Liver (tissue), 9 donors: ENCODE data around the gene MINK1. TPM values are rescaled to one million over a fixed set of nuclear protein-coding genes. Genes with fewer than 3 reads are reported as not detected.

Experiments
- DNase-seq: peaks from one replicate; pipeline ENCODE4 v3.0.0-alpha.2; 2017; ENCODE audit warnings: low spot score
- H3K27ac ChIP-seq, 2 donors: one replicate each; pipeline ENCODE4 v1.7.0; 2013; ENCODE audit warnings: inconsistent platforms in 2 of 2, low read length in 2 of 2, control low read depth in 1 of 2, low read depth in 1 of 2, mild to moderate bottlenecking in 1 of 2
- H3K27me3 ChIP-seq, 4 donors: one replicate each; pipeline versions ENCODE4 v1.6.1 to v1.7.0; 2013; ENCODE audit warnings: low read length in 3 of 4, inconsistent platforms in 1 of 4, mild to moderate bottlenecking in 1 of 4, moderate library complexity in 1 of 4; ENCODE audit not compliant: control insufficient read depth in 4 of 4, insufficient read depth in 4 of 4
- H3K36me3 ChIP-seq, 4 donors: one replicate each; pipeline versions ENCODE4 v1.6.1 to v1.7.0; 2013; ENCODE audit warnings: low read length in 3 of 4, mild to moderate bottlenecking in 3 of 4, low read depth in 1 of 4, moderate library complexity in 1 of 4; ENCODE audit not compliant: control insufficient read depth in 4 of 4, insufficient read depth in 3 of 4
- H3K4me1 ChIP-seq, 4 donors: one replicate each; pipeline versions ENCODE4 v1.6.1 to v1.7.0; 2013; ENCODE audit warnings: low read length in 3 of 4, mild to moderate bottlenecking in 3 of 4, moderate library complexity in 1 of 4; ENCODE audit not compliant: control insufficient read depth in 4 of 4, insufficient read depth in 4 of 4
- H3K4me3 ChIP-seq, 3 donors: one replicate each; pipeline versions ENCODE4 v1.6.1 to v1.7.0; 2013; ENCODE audit warnings: low read length in 3 of 3, control low read depth in 1 of 3, low read depth in 1 of 3, mild to moderate bottlenecking in 1 of 3
- H3K9ac ChIP-seq, 2 donors: one replicate each; pipeline ENCODE4 v1.7.0; 2013; ENCODE audit warnings: low read length in 2 of 2, mild to moderate bottlenecking in 2 of 2, moderate library complexity in 2 of 2, control low read depth in 1 of 2, low read depth in 1 of 2
- H3K9me3 ChIP-seq, 4 donors: one replicate each; pipeline versions ENCODE4 v1.6.1 to v1.7.0; 2013; ENCODE audit warnings: low read length in 3 of 4; ENCODE audit not compliant: control insufficient read depth in 4 of 4
- EGR1 ChIP-seq, 2 donors: IDR thresholded peaks; 2 replicates each; pipeline ENCODE4 v1.6.1; 2016 to 2018; ENCODE audit warnings: antibody characterized with exemption in 2 of 2, low read depth in 2 of 2
- FOXA1 ChIP-seq: IDR thresholded peaks from 2 replicates; pipeline ENCODE4 v1.6.1; 2016; ENCODE audit warnings: antibody characterized with exemption
- FOXA2 ChIP-seq: IDR thresholded peaks from 2 replicates; pipeline ENCODE4 v1.6.1; 2016; ENCODE audit warnings: antibody characterized with exemption
- GABPA ChIP-seq, 2 donors: IDR thresholded peaks in 1 of 2; conservative IDR thresholded peaks in 1 of 2; 2 replicates each; pipeline ENCODE4 v1.6.1; 2016; ENCODE audit warnings: antibody characterized with exemption in 2 of 2, mild to moderate bottlenecking in 1 of 2, moderate library complexity in 1 of 2
- HNF4A ChIP-seq, 2 donors: conservative IDR thresholded peaks; 2 replicates each; pipeline ENCODE4 v1.6.1; 2016; ENCODE audit warnings: antibody characterized with exemption in 2 of 2, mild to moderate bottlenecking in 2 of 2
- HNF4G ChIP-seq: IDR thresholded peaks from 2 replicates; pipeline ENCODE4 v1.6.1; 2016; ENCODE audit warnings: antibody characterized with exemption
- RAD21 ChIP-seq, 2 donors: IDR thresholded peaks; 2 replicates each; pipeline ENCODE4 v1.6.1; 2016; ENCODE audit warnings: antibody characterized with exemption in 2 of 2, mild to moderate bottlenecking in 2 of 2
- SP1 ChIP-seq: IDR thresholded peaks from 2 replicates; pipeline ENCODE4 v1.6.1; 2018; ENCODE audit warnings: antibody characterized with exemption, mild to moderate bottlenecking
- YY1 ChIP-seq: IDR thresholded peaks from 2 replicates; pipeline ENCODE4 v1.6.1; 2016; ENCODE audit warnings: antibody characterized with exemption, mild to moderate bottlenecking
- WGBS: extraction: QIAGEN DNeasy Blood & Tissue Kit; methylation state at CpG from one replicate; pipeline ENCODE4 v1.1.7; 2013; 5-methylcytosine and 5-hydroxymethylcytosine counted together
- polyA plus RNA-seq, 2 donors: library from polyadenylated mRNA; stranded (reverse) in 1 of 2; unstranded in 1 of 2; fragments of 200-250 nt in 1 of 2; fragments of >200 nt in 1 of 2; fragmentation: Nextera tagmentation in 1 of 2; extraction: Ambion mirVana in 1 of 2; gene quantifications; one replicate each; pipeline versions ENCODE4 v1.2.1 to v1.2.3, GENCODE V29; 2013 to 2015
- total RNA-seq, 2 donors: library from RNA; depleted of rRNA; stranded (reverse); fragments of >200 nt; gene quantifications; one replicate each; pipeline ENCODE4 v1.2.3, GENCODE V29; 2014
- TF ChIP-seq, protein P1 (sequence below): IDR thresholded peaks from 2 replicates; pipeline ENCODE4 v1.6.1; 2016; ENCODE audit warnings: antibody characterized with exemption
- TF ChIP-seq, protein P2 (sequence below): IDR thresholded peaks from 2 replicates; pipeline ENCODE4 v1.6.1; 2016; ENCODE audit warnings: antibody characterized with exemption, mild to moderate bottlenecking
- TF ChIP-seq, protein P3 (sequence below): IDR thresholded peaks from 2 replicates; pipeline ENCODE4 v1.6.1; 2016; ENCODE audit warnings: antibody characterized with exemption
- TF ChIP-seq, protein P4 (sequence below): fragments of 150-350 bp; IDR thresholded peaks from 2 replicates; pipeline ENCODE4 v1.5.1; 2017; ENCODE audit warnings: improper control_type of control experiment, low read depth, low read length; ENCODE audit not compliant: missing input control
- donor health status: healthy.
- donor health status: healthy.
- donor health status: healthy.
- donor health status: healthy.
- donor health status: healthy.

Gene MINK1
- total and polyA plus RNA-seq, 4 donors = 6.9 to 30.6 (median 21.1) TPM

DNA sequence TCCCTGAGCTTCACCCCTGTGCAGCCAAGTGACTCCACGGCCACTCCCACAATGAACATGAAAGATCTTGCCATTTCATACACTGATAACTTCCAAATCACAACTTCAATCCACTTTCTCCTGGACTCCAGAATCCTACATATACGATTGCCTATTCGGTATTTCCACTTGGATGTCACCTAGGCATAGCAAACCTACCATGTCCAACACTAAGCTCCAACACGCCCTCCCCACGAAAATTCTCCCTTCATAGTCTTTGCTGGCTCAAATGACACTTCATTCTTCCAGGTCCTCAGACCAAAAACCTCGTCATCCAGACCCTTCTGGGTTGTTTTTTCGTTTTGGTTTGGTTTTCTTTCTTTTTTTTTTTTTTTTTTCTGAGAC, 42.4 kb upstream of the MINK1 start:
- Histone ChIP-seq H3K27ac (peak overlapping the region; percentile 76 to 94), H3K27me3 (no peaks in the 10 kb centered on the region), H3K9ac (peak overlapping the region in 1 of 2 donors; percentile 79), H3K4me1 (peaks cover 3 to 37% (median 22%) of the 10 kb centered on the region in 4 donors), H3K36me3 (no peaks in the 10 kb centered on the region), H3K4me3 (peak overlapping the region; percentile 46 to 78 (median 71)), H3K9me3 (no peaks in the 10 kb centered on the region)
- no peak for DNase-seq
- WGBS = 68% methylated on average over 7 of the region's 7 CpGs
- TF ChIP-seq, protein P1, sequence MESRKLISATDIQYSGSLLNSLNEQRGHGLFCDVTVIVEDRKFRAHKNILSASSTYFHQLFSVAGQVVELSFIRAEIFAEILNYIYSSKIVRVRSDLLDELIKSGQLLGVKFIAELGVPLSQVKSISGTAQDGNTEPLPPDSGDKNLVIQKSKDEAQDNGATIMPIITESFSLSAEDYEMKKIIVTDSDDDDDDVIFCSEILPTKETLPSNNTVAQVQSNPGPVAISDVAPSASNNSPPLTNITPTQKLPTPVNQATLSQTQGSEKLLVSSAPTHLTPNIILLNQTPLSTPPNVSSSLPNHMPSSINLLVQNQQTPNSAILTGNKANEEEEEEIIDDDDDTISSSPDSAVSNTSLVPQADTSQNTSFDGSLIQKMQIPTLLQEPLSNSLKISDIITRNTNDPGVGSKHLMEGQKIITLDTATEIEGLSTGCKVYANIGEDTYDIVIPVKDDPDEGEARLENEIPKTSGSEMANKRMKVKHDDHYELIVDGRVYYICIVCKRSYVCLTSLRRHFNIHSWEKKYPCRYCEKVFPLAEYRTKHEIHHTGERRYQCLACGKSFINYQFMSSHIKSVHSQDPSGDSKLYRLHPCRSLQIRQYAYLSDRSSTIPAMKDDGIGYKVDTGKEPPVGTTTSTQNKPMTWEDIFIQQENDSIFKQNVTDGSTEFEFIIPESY = no peak
- no peak for TF ChIP-seq HNF4A (conservative IDR thresholded peaks at IDR 0.05)
- TF ChIP-seq, protein P2, sequence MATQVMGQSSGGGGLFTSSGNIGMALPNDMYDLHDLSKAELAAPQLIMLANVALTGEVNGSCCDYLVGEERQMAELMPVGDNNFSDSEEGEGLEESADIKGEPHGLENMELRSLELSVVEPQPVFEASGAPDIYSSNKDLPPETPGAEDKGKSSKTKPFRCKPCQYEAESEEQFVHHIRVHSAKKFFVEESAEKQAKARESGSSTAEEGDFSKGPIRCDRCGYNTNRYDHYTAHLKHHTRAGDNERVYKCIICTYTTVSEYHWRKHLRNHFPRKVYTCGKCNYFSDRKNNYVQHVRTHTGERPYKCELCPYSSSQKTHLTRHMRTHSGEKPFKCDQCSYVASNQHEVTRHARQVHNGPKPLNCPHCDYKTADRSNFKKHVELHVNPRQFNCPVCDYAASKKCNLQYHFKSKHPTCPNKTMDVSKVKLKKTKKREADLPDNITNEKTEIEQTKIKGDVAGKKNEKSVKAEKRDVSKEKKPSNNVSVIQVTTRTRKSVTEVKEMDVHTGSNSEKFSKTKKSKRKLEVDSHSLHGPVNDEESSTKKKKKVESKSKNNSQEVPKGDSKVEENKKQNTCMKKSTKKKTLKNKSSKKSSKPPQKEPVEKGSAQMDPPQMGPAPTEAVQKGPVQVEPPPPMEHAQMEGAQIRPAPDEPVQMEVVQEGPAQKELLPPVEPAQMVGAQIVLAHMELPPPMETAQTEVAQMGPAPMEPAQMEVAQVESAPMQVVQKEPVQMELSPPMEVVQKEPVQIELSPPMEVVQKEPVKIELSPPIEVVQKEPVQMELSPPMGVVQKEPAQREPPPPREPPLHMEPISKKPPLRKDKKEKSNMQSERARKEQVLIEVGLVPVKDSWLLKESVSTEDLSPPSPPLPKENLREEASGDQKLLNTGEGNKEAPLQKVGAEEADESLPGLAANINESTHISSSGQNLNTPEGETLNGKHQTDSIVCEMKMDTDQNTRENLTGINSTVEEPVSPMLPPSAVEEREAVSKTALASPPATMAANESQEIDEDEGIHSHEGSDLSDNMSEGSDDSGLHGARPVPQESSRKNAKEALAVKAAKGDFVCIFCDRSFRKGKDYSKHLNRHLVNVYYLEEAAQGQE = no peak
- TF ChIP-seq YY1 = no peak
- no peak for TF ChIP-seq RAD21 (IDR thresholded peaks at IDR 0.05)
- no peak for TF ChIP-seq SP1
- TF ChIP-seq GABPA (IDR thresholded peaks at IDR 0.05 in 1 of 2, conservative IDR thresholded peaks at IDR 0.05 in 1 of 2) = no peak
- TF ChIP-seq, protein P3, sequence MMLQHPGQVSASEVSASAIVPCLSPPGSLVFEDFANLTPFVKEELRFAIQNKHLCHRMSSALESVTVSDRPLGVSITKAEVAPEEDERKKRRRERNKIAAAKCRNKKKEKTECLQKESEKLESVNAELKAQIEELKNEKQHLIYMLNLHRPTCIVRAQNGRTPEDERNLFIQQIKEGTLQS = no peak

DNA sequence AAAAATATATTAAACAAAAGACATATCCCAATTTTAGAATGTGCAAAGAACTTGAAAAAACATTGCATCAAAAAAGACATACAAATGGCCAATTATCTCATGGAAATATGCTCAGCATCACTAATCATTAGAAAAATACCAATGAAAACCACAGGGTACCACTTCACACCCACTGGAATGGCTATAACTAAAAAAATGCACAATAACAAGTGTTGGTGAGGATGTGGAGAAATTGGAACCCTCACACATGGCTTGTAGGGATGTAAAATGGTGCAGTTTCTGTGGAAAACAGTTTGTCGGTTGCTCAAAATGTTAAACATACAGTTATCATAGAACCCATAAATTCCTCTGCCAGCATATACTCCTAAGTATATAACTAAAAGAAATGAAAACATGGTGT, 38.0 kb upstream of the MINK1 start:
- Histone ChIP-seq H3K27me3 (no peaks in the 10 kb centered on the region), H3K27ac (no peak overlapping the region), H3K9me3 (no peaks in the 10 kb centered on the region), H3K36me3 (peaks cover 6 to 20% (median 16%) of the 10 kb centered on the region in 4 donors), H3K9ac (no peak overlapping the region), H3K4me1 (peaks cover 4 to 20% (median 16%) of the 10 kb centered on the region in 4 donors), H3K4me3 (no peak overlapping the region)
- 99% methylated on average over 1 of the region's 1 CpG for WGBS
- no peak for DNase-seq
- TF ChIP-seq HNF4G = peak; percentile 1
- TF ChIP-seq SP1 = no peak

DNA sequence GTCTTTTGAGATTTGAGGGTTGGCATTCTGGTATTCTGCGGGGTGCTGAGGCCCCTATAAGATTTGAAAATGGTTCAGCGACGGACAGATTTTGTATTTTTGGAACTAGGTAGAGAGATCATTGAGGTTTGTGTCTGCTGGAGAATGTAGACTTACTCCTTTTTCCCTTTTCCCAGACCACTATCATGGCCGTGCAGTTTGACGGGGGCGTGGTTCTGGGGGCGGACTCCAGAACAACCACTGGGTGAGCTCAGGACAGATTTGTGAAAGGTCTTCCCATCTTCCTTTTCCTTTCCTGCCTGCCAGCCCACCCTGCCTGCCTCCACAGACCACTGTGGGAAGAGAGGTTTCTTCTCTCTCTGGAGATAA, 36.6 kb upstream of the MINK1 start:
- Histone ChIP-seq H3K9me3 (no peaks in the 10 kb centered on the region), H3K27ac (peak overlapping the region; percentile 19 to 75), H3K4me3 (peak overlapping the region; percentile 80 to 100 (median 91)), H3K4me1 (peaks cover 4 to 15% (median 12%) of the 10 kb centered on the region in 4 donors), H3K9ac (peak overlapping the region; percentile 66 to 94), H3K27me3 (no peaks in the 10 kb centered on the region), H3K36me3 (peaks cover 6 to 20% (median 16%) of the 10 kb centered on the region in 4 donors)
- WGBS = under 1% methylated on average over 7 of the region's 7 CpGs
- no peak for DNase-seq
- TF ChIP-seq FOXA1 (no peak), FOXA2 (no peak), EGR1 (IDR thresholded peaks at IDR 0.05; ENCODE audit: low read depth in 2 of 2) (no peak), YY1 (no peak)
- TF ChIP-seq, protein P3 = no peak
- TF ChIP-seq, protein P1 = no peak
- TF ChIP-seq, protein P2 = no peak
- TF ChIP-seq, protein P4, sequence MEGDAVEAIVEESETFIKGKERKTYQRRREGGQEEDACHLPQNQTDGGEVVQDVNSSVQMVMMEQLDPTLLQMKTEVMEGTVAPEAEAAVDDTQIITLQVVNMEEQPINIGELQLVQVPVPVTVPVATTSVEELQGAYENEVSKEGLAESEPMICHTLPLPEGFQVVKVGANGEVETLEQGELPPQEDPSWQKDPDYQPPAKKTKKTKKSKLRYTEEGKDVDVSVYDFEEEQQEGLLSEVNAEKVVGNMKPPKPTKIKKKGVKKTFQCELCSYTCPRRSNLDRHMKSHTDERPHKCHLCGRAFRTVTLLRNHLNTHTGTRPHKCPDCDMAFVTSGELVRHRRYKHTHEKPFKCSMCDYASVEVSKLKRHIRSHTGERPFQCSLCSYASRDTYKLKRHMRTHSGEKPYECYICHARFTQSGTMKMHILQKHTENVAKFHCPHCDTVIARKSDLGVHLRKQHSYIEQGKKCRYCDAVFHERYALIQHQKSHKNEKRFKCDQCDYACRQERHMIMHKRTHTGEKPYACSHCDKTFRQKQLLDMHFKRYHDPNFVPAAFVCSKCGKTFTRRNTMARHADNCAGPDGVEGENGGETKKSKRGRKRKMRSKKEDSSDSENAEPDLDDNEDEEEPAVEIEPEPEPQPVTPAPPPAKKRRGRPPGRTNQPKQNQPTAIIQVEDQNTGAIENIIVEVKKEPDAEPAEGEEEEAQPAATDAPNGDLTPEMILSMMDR = no peak
